LNCAP (cell line): Measurements from ENCODE around the gene UBE2L5.

Experiments
- TF ChIP-seq, protein P1 (sequence below): fragments of 450-650 bp; IDR thresholded peaks from 2 replicates; pipeline ENCODE4 v1.5.1; 2017; ENCODE audit warnings: mild to moderate bottlenecking

Gene UBE2L5

DNA sequence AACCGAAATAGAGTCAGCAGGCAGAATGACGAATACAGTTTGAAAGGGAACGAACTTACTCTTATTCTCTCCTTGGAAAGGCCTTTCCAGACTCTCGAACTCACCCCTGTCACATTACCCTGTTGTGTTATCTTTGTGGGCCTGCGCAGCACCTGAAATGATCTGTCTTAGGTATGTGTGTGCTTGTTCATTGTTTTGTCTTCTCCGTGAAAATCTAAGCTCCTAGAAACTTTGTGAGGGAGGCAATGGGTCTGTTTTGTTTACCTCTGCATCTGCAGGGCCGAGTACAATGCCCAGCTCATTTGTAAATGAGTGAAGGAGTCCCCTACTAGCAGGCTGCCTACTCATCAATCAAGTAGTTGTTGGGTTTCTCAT is 23.8 kb downstream of the UBE2L5 start:
- TF ChIP-seq, protein P1, sequence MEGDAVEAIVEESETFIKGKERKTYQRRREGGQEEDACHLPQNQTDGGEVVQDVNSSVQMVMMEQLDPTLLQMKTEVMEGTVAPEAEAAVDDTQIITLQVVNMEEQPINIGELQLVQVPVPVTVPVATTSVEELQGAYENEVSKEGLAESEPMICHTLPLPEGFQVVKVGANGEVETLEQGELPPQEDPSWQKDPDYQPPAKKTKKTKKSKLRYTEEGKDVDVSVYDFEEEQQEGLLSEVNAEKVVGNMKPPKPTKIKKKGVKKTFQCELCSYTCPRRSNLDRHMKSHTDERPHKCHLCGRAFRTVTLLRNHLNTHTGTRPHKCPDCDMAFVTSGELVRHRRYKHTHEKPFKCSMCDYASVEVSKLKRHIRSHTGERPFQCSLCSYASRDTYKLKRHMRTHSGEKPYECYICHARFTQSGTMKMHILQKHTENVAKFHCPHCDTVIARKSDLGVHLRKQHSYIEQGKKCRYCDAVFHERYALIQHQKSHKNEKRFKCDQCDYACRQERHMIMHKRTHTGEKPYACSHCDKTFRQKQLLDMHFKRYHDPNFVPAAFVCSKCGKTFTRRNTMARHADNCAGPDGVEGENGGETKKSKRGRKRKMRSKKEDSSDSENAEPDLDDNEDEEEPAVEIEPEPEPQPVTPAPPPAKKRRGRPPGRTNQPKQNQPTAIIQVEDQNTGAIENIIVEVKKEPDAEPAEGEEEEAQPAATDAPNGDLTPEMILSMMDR, result no peak

DNA sequence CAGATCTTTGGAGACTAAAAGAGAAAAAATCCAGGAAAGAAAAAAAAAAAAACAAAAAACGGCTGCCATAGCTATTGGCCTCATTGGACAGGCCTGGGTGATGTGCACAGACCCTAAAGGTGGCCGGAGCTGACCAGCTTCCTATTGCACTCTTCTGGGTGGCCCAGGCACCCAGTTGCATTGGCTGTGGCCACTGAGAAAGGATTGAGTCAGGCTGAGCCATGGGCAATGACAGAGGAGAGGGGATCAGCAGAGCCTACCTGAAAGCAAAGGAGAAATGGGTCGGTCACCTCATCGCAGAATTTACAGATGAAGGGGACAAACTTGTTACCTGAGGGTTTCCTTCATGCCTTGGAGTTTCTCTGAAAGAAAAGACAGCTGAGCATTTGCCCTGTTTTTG is 26.1 kb downstream of the UBE2L5 start:
- TF ChIP-seq, protein P1, result no peak

DNA sequence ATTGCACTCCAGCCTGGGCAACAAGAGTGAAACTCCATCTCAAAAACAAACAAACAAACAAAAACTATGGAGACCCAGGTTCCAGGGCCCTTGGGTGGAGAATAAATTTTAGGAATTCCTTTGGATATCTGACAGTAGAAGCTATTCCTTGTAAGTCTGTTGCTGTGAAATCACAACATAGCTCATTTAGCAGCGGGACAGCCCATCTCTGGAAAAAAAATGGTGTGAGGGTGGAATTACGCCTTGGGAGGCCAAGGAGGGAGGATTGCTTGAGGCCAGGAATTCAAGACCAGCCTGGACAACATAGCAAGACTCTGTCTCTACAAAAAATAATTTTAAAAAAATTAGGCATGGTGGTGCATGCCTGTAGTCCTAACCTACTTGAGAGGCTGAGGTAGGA is 27.8 kb downstream of the UBE2L5 start:
- TF ChIP-seq, protein P1, result no peak

DNA sequence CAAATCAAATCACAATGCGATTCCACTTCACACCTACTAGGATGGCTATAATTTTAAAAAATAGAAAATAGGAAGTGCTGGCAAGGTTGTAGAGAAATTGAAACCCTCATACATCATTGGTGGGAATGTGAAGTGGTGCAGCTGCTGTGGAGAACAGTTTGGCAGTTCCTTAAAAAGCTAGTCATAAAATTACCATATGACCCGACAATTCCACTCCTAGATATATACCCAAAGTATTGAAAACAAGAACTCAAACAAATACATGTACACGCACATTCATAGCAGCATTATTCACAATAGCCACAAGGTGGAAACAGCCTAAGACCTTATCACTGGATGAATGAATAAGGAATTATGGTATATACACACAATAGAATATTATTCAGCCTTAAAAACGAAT is 31.4 kb downstream of the UBE2L5 start:
- TF ChIP-seq, protein P1, result no peak

DNA sequence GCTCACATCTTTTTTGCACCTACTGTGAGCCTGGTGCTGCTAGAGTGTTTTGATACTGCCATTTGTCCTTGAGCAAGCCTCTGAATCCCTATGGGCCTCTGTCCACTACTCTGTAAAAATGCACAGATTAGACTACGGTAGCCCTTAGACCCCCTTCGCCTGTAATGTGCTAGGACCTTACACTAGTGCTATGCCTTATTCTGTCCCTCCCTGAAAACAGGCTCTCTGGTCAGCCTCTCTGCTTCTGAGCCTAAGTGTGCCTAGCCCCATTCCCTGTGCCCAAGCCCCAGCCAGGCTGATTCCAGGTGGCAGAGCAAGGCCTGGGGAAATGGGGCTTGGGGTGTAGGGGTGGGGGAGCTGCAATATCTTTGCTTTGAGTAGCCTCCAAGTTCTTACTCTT is 32.7 kb downstream of the UBE2L5 start:
- TF ChIP-seq, protein P1, result no peak

DNA sequence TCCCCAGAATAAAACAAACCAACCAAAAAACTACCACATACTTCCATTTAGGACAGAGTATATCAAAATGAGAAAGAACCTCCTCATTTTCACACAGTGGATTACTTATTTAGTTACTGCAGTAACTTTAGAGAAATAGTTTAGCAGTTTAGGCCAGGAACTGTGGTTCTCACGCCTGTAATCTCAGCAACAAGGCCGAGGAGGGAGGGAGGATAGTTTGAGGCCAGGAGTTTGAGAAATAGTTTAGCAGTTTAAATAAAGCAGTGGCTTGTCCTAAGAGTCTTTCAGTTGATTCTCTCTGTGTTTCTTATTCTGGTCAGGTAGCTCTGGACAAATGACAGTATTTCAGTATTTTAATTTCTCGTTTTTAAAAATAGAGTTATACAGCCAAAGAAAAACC is 34.0 kb downstream of the UBE2L5 start:
- TF ChIP-seq, protein P1, result no peak

DNA sequence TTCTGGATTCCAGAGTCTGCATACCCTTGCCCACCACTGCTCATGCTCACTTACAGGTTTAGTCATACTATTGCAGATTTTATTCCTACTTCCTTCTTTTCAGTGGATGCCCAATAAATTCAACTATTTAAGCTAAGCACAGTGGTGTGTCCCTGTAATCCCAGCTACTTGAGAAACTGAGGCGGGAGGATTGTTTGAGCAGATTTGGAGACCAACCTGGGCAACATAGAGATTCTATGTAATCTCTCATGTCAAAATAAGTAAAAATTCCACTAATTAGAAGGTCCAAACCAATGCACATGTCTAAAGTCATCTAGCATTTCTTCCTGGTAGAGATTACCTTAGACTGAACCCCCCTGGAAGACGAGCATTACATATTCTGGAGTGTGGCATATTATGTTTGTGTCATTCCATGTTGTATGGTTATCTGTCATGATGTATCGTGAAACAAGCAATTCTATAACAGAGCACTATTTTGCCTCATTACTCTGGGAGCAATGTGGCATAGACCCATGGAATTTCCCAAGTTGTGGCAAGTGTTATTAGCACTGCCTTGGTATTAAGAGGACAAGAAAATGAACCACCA is 35.1 kb downstream of the UBE2L5 start:
- TF ChIP-seq, protein P1, result no peak
